ENCODE results near the gene HDAC5.

GRCh38 chr17:44045486-44045885, 78.0 kb downstream of the HDAC5 start:
- TF ChIP-seq POLR2A (IDR thresholded peaks at IDR 0.05) (no peak), CTCF (IDR thresholded peaks at IDR 0.05) (no peak)
